GM23338 (cell line): ENCODE data around the gene TMPRSS11D.

Source experiments
- CREB1 ChIP-seq: fragments of 250-450 bp; sonication (Bioruptor Pico); IDR thresholded peaks from 2 replicates; pipeline ENCODE4 v1.5.0; 2020; ENCODE audit warnings: low read depth, mild to moderate bottlenecking, moderate library complexity
- ETS1 ChIP-seq: IDR thresholded peaks from 2 replicates; pipeline ENCODE4 v1.6.1; 2016; ENCODE audit warnings: antibody characterized with exemption
- EZH2 ChIP-seq: fragments of 200-600 bp; sonication (generic); IDR thresholded peaks from one replicate; pipeline ENCODE4 v1.8.0; 2017; ENCODE audit warnings: antibody characterized with exemption, mild to moderate bottlenecking, low read depth; ENCODE audit not compliant: unreplicated experiment
- EZH2phosphoT487 ChIP-seq: fragments of 200-600 bp; sonication (generic); IDR thresholded peaks from one replicate; pipeline ENCODE4 v1.8.1; 2018; ENCODE audit warnings: antibody characterized with exemption; ENCODE audit not compliant: unreplicated experiment
- JUNB ChIP-seq: IDR thresholded peaks from one replicate; pipeline ENCODE4 v1.6.1; 2016; ENCODE audit warnings: antibody characterized with exemption; ENCODE audit not compliant: unreplicated experiment
- NANOG ChIP-seq: IDR thresholded peaks from 2 replicates; pipeline ENCODE4 v1.6.1; 2016; ENCODE audit warnings: antibody characterized with exemption, borderline replicate concordance
- POLR2AphosphoS5 ChIP-seq: IDR thresholded peaks from 2 replicates; pipeline ENCODE4 v1.6.1; 2016; ENCODE audit warnings: antibody characterized with exemption, low read depth
- ZNF114 ChIP-seq: fragments of 250-450 bp; sonication (Bioruptor Pico); IDR thresholded peaks from 2 replicates; pipeline ENCODE4 v1.5.0; 2020; ENCODE audit warnings: mild to moderate bottlenecking, moderate library complexity
- ZNF331 ChIP-seq: fragments of 250-450 bp; sonication (Bioruptor Pico); IDR thresholded peaks from 2 replicates; pipeline ENCODE4 v1.5.0; 2020; ENCODE audit warnings: low read depth, mild to moderate bottlenecking, moderate library complexity
- TF ChIP-seq, protein P1 (sequence below), 2 experiments: fragments of 200-600 bp in 1 of 2; sonication (generic) in 1 of 2; conservative IDR thresholded peaks; 2 replicates each; pipeline versions ENCODE4 v1.5.1 to v1.6.1; 2016 to 2017; ENCODE audit warnings: antibody characterized with exemption in 2 of 2, low read depth in 2 of 2, mild to moderate bottlenecking in 2 of 2, moderate library complexity in 1 of 2
- TF ChIP-seq, protein P2 (sequence below): IDR thresholded peaks from one replicate; pipeline ENCODE4 v1.6.1; 2018; ENCODE audit warnings: antibody characterized with exemption; ENCODE audit not compliant: unreplicated experiment

DNA sequence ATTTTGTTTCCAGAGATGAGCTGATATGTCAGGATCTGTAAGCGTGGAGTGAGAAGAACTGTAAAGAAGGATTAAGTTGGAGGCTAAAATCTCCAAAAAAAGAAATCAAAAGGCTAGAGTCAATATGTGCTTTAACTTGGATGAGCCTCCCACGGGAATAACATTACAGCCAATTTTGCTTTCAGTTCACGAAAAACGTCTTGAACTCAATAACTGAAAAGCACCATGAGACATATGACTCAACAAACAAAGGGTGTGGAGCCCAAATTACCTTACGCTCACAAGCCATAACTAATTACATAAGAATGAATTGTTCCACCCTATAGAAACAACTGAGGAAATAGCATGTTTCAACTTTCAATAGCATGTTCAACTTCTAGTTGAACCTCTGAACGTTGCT is 22.3 kb downstream of the TMPRSS11D start:
- TF ChIP-seq, protein P1, sequence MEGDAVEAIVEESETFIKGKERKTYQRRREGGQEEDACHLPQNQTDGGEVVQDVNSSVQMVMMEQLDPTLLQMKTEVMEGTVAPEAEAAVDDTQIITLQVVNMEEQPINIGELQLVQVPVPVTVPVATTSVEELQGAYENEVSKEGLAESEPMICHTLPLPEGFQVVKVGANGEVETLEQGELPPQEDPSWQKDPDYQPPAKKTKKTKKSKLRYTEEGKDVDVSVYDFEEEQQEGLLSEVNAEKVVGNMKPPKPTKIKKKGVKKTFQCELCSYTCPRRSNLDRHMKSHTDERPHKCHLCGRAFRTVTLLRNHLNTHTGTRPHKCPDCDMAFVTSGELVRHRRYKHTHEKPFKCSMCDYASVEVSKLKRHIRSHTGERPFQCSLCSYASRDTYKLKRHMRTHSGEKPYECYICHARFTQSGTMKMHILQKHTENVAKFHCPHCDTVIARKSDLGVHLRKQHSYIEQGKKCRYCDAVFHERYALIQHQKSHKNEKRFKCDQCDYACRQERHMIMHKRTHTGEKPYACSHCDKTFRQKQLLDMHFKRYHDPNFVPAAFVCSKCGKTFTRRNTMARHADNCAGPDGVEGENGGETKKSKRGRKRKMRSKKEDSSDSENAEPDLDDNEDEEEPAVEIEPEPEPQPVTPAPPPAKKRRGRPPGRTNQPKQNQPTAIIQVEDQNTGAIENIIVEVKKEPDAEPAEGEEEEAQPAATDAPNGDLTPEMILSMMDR (conservative IDR thresholded peaks at IDR 0.05; ENCODE audit: low read depth in 2 of 2), result no peak
- no peak for TF ChIP-seq EZH2phosphoT487
- TF ChIP-seq ZNF331, result no peak
- no peak for TF ChIP-seq EZH2
- TF ChIP-seq CREB1, result no peak
- no peak for TF ChIP-seq POLR2AphosphoS5
- TF ChIP-seq, protein P2, sequence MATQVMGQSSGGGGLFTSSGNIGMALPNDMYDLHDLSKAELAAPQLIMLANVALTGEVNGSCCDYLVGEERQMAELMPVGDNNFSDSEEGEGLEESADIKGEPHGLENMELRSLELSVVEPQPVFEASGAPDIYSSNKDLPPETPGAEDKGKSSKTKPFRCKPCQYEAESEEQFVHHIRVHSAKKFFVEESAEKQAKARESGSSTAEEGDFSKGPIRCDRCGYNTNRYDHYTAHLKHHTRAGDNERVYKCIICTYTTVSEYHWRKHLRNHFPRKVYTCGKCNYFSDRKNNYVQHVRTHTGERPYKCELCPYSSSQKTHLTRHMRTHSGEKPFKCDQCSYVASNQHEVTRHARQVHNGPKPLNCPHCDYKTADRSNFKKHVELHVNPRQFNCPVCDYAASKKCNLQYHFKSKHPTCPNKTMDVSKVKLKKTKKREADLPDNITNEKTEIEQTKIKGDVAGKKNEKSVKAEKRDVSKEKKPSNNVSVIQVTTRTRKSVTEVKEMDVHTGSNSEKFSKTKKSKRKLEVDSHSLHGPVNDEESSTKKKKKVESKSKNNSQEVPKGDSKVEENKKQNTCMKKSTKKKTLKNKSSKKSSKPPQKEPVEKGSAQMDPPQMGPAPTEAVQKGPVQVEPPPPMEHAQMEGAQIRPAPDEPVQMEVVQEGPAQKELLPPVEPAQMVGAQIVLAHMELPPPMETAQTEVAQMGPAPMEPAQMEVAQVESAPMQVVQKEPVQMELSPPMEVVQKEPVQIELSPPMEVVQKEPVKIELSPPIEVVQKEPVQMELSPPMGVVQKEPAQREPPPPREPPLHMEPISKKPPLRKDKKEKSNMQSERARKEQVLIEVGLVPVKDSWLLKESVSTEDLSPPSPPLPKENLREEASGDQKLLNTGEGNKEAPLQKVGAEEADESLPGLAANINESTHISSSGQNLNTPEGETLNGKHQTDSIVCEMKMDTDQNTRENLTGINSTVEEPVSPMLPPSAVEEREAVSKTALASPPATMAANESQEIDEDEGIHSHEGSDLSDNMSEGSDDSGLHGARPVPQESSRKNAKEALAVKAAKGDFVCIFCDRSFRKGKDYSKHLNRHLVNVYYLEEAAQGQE, result no peak
- no peak for TF ChIP-seq JUNB
- TF ChIP-seq ZNF114 (CRISPR knock-in tag), result no peak
- no peak for TF ChIP-seq ETS1
- TF ChIP-seq NANOG, result no peak
